Activated T-helper 1 cell treated with anti-CD3 and anti-CD28 coated beads, Interleukin-12 subunit alpha, Interleukin-12 subunit beta, Interleukin-2, Interleukin-4 antibody, amounts not matched to agents 30 ng/mL and 10 ng/mL and 1 ng/mL, durations not matched to agents 14 hours and 24 hours and 36 hours (primary cell): ENCODE results near the gene AFF4. TPM values are rescaled to one million over a fixed set of nuclear protein-coding genes. Genes with fewer than 3 reads are reported as not detected.
"Not testable (repeated sequence)": the region's sequence is repeated elsewhere in the genome, so short reads cannot be mapped to it uniquely, and the experiment has no call there.

Source experiments
- DNase-seq: peaks from one replicate; pipeline ENCODE4 v3.0.0; 2021; ENCODE audit warnings: low spot score
- H3K27ac Mint-ChIP-seq: one replicate; pipeline ENCODE4 v1.8.0; 2021; ENCODE audit warnings: mild to moderate bottlenecking, mixed read lengths
- H3K27me3 Mint-ChIP-seq: one replicate; pipeline ENCODE4 v1.8.0; 2022; ENCODE audit warnings: mild to moderate bottlenecking, moderate library complexity, mixed read lengths; ENCODE audit not compliant: insufficient read depth
- H3K36me3 Mint-ChIP-seq: one replicate; pipeline ENCODE4 v1.8.0; 2021; ENCODE audit warnings: low read depth, mixed read lengths
- H3K4me1 Mint-ChIP-seq: one replicate; pipeline ENCODE4 v1.8.0; 2021; ENCODE audit warnings: low read depth, mixed read lengths
- H3K4me3 Mint-ChIP-seq: one replicate; pipeline ENCODE4 v1.8.0; 2021; ENCODE audit warnings: mild to moderate bottlenecking, moderate library complexity, mixed read lengths
- H3K9me3 Mint-ChIP-seq: one replicate; pipeline ENCODE4 v1.8.0; 2021; ENCODE audit warnings: mixed read lengths
- intact Hi-C: fragments of 100-400 bp; cut with micrococcal nuclease; formaldehyde crosslinking; loops from one replicate; pipeline ENCODE4 v1.15.1; 2024
- total RNA-seq: library from RNA; stranded (reverse); gene quantifications from 2 replicates; pipeline ENCODE4 v1.2.3, GENCODE V29; 2022

Gene AFF4
- total RNA-seq, 1 donor from 2014 or later, result 40.9 TPM

DNA sequence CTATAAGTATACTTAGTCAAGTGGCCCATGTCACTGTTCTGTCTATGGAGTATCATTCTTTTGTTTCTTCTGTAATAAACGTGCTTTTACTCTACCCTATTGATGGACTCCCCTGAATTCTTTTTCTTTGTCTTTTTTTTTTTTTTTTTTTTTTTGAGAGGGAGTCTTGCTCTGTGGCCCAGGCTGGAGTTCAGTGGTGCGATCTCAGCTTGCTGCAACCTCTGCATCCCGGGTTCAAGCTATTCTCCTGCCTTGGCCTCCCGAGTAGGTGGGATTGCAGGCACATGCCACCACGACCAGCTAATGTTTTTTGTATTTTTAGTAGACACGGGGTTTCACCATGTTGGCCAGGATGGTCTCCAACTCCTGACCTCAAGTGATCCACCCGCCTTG, 9.0 kb upstream of the AFF4 start:
- H3K27me3 Mint-ChIP-seq, H3K4me1 Mint-ChIP-seq, DNase-seq, intact Hi-C loops, H3K9me3 Mint-ChIP-seq, H3K4me3 Mint-ChIP-seq, H3K36me3 Mint-ChIP-seq, H3K27ac Mint-ChIP-seq: not testable (repeated sequence)

GRCh38 chr5:132971483-132972435, 8.3 kb upstream of the AFF4 start:
- H3K27ac Mint-ChIP-seq, result no peak overlapping the region
- intact Hi-C loops, result no loop called here
- no peak for DNase-seq
- H3K9me3 Mint-ChIP-seq, result no peaks in the 10 kb centered on the region
- no peaks in the 10 kb centered on the region for H3K36me3 Mint-ChIP-seq
- no peak overlapping the region for H3K4me3 Mint-ChIP-seq
- peaks cover 6% of the 10 kb centered on the region for H3K27me3 Mint-ChIP-seq
- no peaks in the 10 kb centered on the region for H3K4me1 Mint-ChIP-seq

- DNase-seq, result no peak
- Mint-ChIP-seq H3K27me3 (peaks cover 3% of the 10 kb centered on the region), H3K9me3 (no peaks in the 10 kb centered on the region), H3K4me3 (no peak overlapping the region), H3K27ac (no peak overlapping the region), H3K36me3 (peaks cover 6% of the 10 kb centered on the region), H3K4me1 (peaks cover 13% of the 10 kb centered on the region)
- intact Hi-C loops, result no loop called here
Observed at GRCh38 chr5:132965120-132965519, 1.7 kb upstream of the AFF4 start.

GRCh38 chr5:132962429-132963021, 909 bp downstream of the AFF4 start:
- H3K4me1 Mint-ChIP-seq, result peaks cover 17% of the 10 kb centered on the region
- H3K9me3 Mint-ChIP-seq, result no peaks in the 10 kb centered on the region
- DNase-seq, result no peak
- H3K27me3 Mint-ChIP-seq, result peaks cover 3% of the 10 kb centered on the region
- H3K27ac Mint-ChIP-seq, result peak overlapping the region; percentile 96
- peak overlapping the region; percentile 93 for H3K4me3 Mint-ChIP-seq
- intact Hi-C loops, result loop anchor here (1.0 to 5.0 kb wide), 8 partner anchors 64 to 1265 kb away; partner anchors contain the start of genes C5orf15, FNIP1, GDF9 and IRF1
- H3K36me3 Mint-ChIP-seq, result peaks cover 12% of the 10 kb centered on the region

GRCh38 chr5:132961887-132962286, 1.5 kb downstream of the AFF4 start:
- H3K4me3 Mint-ChIP-seq, result peak overlapping the region; percentile 93
- H3K27ac Mint-ChIP-seq, result peak overlapping the region; percentile 96
- peaks cover 3% of the 10 kb centered on the region for H3K27me3 Mint-ChIP-seq
- H3K4me1 Mint-ChIP-seq, result peaks cover 17% of the 10 kb centered on the region
- intact Hi-C loops, result loop anchor here (1.0 to 5.0 kb wide), 5 partner anchors 64 to 1265 kb away; partner anchors contain the start of genes FNIP1, IRF1, KIF3A and PPP2CA
- no peak for DNase-seq
- peaks cover 12% of the 10 kb centered on the region for H3K36me3 Mint-ChIP-seq
- H3K9me3 Mint-ChIP-seq, result no peaks in the 10 kb centered on the region

GRCh38 chr5:132961123-132961815, 2.2 kb downstream of the AFF4 start:
- not testable (repeated sequence) for DNase-seq, H3K9me3 Mint-ChIP-seq, H3K27ac Mint-ChIP-seq, H3K27me3 Mint-ChIP-seq
- H3K4me1 Mint-ChIP-seq, result peaks cover 17% of the 10 kb centered on the region
- intact Hi-C loops, result loop anchor here (5.0 kb wide), 2 partner anchors 1164 to 1266 kb away; partner anchors contain the start of genes FNIP1 and PPP2CA
- peak overlapping the region; percentile 93 for H3K4me3 Mint-ChIP-seq
- peaks cover 12% of the 10 kb centered on the region for H3K36me3 Mint-ChIP-seq

- H3K9me3 Mint-ChIP-seq, H3K27ac Mint-ChIP-seq, H3K4me3 Mint-ChIP-seq, intact Hi-C loops, DNase-seq, H3K27me3 Mint-ChIP-seq: not testable (repeated sequence)
- Mint-ChIP-seq H3K4me1 (peaks cover 27% of the 10 kb centered on the region), H3K36me3 (peaks cover 26% of the 10 kb centered on the region)
Observed at GRCh38 chr5:132956166-132956799, 7.2 kb downstream of the AFF4 start.

- Mint-ChIP-seq H3K27ac (no peak overlapping the region), H3K27me3 (no peaks in the 10 kb centered on the region), H3K4me3 (no peak overlapping the region), H3K4me1 (peaks cover 19% of the 10 kb centered on the region), H3K36me3 (peaks cover 23% of the 10 kb centered on the region), H3K9me3 (no peaks in the 10 kb centered on the region)
- intact Hi-C loops, result no loop called here
- no peak for DNase-seq
Observed at GRCh38 chr5:132953710-132954109, 9.7 kb downstream of the AFF4 start.

DNA sequence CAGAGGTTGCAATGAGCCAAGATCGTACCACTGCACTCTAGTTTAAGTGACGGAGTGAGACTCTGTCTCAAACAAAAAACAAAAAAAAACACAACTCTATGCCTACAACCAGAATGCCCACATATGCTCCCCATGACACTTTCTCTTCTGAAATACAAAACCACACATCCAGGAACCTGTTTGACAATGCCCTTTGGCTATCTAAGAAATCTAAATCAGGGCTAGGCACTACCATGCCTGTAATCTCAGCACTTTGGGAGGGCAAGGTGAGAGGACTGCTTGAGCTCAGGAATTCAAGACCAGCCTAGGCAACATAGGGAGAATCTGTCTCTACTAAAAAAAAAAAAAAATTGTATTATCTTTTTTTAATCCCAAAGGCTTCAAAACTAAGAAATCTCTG, 10.6 kb downstream of the AFF4 start:
- Mint-ChIP-seq H3K36me3 (peaks cover 23% of the 10 kb centered on the region), H3K27ac (no peak overlapping the region), H3K4me1 (peaks cover 25% of the 10 kb centered on the region), H3K9me3 (no peaks in the 10 kb centered on the region), H3K27me3 (no peaks in the 10 kb centered on the region), H3K4me3 (no peak overlapping the region)
- intact Hi-C loops, result no loop called here
- no peak for DNase-seq

DNA sequence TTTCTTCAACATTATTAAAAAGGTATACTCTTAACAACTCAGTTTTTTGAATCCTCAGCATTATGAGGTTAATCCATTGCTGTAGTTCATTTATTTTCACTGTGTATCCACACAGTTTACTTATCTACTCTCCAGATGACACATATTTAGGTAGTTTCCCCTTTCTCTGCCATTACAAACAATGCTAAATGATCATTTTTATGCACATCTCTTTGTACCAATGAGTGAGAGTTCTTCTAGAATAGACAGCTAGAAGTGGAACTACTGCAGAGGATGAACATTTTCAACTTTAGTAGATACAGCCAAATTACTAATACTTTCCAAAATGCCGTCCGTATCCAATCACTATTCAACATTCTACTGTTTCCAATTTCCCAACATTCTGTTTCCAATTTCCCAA, 11.5 kb downstream of the AFF4 start:
- H3K4me1 Mint-ChIP-seq, result peaks cover 29% of the 10 kb centered on the region
- intact Hi-C loops, result no loop called here
- H3K36me3 Mint-ChIP-seq, result peaks cover 23% of the 10 kb centered on the region
- no peaks in the 10 kb centered on the region for H3K27me3 Mint-ChIP-seq
- H3K4me3 Mint-ChIP-seq, result no peak overlapping the region
- H3K27ac Mint-ChIP-seq, result no peak overlapping the region
- H3K9me3 Mint-ChIP-seq, result no peaks in the 10 kb centered on the region
- DNase-seq, result no peak

DNA sequence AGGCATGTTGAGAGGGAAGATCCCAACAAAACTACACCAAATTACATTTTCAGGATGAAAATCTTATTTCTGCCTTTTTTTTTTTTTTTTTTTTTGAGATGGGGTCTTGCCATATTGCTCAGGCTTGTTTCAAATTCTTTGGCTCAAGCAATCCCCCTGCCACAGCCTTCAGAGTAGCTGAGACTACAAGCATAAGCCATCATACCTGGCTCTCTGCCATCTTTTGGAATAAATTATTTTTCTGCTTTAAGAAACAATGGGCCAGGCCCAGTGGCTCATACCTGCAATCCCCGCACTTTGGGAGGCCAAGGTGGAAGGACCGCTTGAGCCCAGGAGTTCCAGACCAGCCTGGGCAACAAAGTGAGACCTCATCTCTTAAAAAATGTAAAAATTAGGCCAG, 14.3 kb downstream of the AFF4 start:
- H3K27me3 Mint-ChIP-seq, result no peaks in the 10 kb centered on the region
- no peaks in the 10 kb centered on the region for H3K9me3 Mint-ChIP-seq
- no peak overlapping the region for H3K4me3 Mint-ChIP-seq
- intact Hi-C loops, result no loop called here
- no peak overlapping the region for H3K27ac Mint-ChIP-seq
- H3K36me3 Mint-ChIP-seq, result peaks cover 16% of the 10 kb centered on the region
- peaks cover 29% of the 10 kb centered on the region for H3K4me1 Mint-ChIP-seq
- DNase-seq, result no peak

DNA sequence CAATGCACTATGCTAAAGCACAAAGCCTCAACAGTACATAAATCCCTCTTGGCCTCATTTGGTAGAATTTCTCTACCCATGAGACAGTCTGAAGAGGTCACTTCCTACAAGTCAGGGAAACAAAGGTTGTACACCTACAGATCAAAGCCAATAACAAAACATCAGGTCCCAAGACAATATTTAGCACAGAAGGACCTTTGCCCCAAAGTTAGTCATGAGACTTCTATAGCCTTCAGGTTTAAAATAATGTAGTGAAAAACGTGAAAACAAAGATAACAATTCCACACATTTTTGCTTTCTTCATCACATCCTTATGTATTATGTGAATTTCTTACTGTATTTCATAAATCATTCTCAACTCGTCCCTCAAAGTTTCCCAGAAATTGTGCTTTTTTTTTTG, 15.8 kb downstream of the AFF4 start:
- no peak for DNase-seq
- intact Hi-C loops, result no loop called here
- Mint-ChIP-seq H3K4me3 (no peak overlapping the region), H3K9me3 (no peaks in the 10 kb centered on the region), H3K27ac (no peak overlapping the region), H3K36me3 (peaks cover 10% of the 10 kb centered on the region), H3K27me3 (no peaks in the 10 kb centered on the region), H3K4me1 (peaks cover 20% of the 10 kb centered on the region)
